GM18507 (cell line): ENCODE measurements around the gene ZFTA.

Experiments
- DNase-seq: peaks from one replicate; pipeline ENCODE4 v3.0.0; 2011; ENCODE audit warnings: low read depth; ENCODE audit not compliant: insufficient read length; ENCODE audit errors: extremely low spot score
- FAIRE-seq: peaks from 2 replicates; lab custom pipeline; 2011; peaks lifted over from hg19 to GRCh38; lab: Jason Lieb, UNC

The ZFTA gene

DNA sequence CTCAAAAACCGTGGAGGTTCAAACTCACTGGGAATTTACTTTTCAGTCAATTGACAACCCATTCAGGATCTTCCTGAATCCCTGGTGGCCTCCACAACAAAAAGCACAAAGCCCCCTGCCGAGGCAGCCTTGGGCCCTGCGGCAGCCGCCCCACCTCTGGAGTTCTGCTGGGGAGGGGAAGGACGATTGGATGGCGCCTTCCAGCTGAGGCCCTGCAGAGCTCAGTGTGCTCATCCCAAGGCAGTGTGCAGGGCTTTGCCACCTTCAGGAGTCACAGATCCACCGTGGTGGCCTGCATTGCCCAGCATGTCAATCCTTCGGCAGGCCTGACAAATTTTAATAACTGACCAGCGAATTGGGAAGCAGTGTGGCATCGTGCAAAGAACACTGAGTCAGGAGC is 7.4 kb downstream of the ZFTA start:
- no peak for FAIRE-seq
- DNase-seq = no peak

DNA sequence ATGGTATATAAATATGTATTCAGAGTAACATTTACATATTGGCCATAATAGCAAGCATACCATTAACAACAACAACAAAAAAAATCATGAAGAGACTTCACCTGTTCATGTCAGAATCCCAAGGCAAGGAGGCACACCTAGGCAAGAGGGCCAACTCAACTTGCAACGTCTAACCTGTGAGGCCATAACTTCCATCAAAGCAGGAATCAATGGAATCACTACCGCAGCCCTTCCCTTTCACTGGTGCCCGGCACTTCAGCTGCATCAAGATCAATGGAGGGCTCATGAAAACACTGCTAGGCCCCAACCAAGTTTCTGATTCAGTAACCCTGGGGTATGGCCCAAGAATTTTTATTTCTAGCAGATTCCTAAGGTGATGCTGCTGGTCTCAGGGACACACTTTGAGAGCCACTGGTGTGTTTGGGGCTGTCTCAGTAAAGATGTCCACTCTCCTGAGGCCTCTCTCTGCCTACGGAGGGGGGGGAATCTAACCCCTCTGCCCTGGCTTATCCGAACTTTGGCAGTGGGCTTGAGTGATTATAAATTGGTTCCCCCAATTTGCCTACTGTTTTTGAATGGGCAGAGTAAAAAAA is 8.0 kb downstream of the ZFTA start:
- FAIRE-seq = no peak

DNA sequence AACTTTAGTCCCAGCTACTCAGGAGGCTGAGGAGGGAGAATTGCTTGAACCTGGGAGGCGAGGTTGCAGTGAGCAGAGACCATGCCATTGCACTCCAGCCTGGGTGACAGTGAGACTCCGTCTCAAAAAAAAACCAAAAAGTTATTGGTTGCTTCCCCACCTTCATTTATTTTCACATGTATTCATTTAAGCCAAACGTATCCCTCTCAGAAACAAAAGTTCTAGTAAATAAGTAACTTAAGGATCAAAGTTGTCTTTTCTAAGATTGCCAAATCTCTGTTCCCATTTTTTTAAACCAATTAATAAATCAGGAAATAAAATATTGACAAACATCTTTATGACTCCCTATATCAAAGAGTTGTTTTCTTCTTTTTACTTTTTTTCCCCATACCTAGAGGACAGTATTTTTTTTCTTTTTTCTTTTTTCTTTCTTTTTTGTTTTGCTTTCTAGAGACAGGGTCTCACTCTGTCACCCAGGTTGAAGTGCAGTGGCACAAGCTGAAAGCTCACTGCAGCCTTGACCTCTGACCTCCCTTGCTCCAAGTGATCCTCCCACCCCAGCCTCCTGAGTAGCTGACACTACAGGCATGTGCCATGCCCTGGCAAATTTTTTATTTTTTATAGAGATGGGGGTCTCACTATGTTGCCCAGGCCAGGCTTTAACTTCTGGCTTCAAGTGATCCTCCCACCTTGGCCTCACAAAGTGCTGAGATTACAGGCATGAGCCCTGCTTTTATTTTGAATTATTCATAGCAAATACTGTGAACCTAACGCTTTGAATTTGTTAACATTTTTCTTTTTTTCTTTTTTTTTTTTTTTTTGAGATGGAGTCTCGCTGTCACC is 11.4 kb downstream of the ZFTA start:
- DNase-seq (no peak), FAIRE-seq (no peak)

More for the DNA sequence above, 8.0 kb downstream of the ZFTA start:
- no peak for DNase-seq

GRCh38 chr11:63749624-63750023 is 19.0 kb downstream of the ZFTA start:
- FAIRE-seq (no peak), DNase-seq (no peak)

DNA sequence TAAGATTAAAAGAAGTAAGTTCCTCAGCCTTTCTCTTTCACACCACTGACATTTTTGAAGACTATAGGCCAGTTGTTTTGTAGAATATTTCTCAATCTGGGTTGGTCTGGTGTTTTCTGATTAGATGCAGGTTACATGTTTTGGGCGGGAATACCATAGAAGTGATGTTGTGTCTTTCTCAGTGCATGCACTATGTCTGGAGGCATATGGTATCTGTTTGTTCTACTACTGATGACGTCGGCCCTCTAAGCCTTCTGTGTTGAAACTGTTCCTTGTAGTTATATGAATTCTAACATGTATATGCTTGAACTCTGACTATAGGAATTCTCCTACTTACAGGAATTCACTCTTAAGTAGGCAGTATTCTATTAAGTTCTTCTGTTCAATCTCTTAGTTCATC is 21.6 kb downstream of the ZFTA start:
- FAIRE-seq (no peak), DNase-seq (no peak)

- FAIRE-seq = no peak
- DNase-seq = no peak
Measured at GRCh38 chr11:63745304-63746170, 23.0 kb downstream of the ZFTA start.

DNA sequence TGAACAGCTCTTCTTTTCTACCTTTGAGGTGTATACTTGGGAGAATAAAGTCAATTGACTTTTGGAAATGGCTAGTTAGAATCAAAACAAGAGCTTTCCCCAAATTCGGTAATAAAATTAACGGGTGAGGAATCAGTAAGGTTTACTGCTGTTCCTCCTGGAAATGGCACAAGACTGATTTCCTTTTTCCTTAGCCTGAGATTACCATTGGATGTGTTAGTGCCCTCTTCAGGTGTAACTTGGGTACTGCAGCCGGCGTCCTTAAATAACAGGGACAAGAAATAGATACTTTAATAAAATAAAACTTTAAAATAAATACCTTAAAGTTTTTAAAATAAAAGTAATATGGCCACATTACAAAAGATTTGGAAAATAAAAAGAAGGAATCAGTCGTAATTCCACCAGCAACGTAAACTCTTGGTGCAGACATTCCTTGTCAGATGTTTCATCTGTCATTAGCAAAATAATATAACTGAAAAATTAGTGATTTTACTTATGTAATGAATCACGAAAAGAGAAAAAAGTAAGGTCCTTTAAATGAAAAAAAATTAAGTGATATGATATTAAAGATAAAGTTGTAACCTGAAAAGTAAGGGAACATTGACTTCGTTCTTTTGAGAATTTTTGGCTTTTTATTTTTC is 29.7 kb downstream of the ZFTA start:
- DNase-seq (no peak), FAIRE-seq (peak; percentile 5)

DNA sequence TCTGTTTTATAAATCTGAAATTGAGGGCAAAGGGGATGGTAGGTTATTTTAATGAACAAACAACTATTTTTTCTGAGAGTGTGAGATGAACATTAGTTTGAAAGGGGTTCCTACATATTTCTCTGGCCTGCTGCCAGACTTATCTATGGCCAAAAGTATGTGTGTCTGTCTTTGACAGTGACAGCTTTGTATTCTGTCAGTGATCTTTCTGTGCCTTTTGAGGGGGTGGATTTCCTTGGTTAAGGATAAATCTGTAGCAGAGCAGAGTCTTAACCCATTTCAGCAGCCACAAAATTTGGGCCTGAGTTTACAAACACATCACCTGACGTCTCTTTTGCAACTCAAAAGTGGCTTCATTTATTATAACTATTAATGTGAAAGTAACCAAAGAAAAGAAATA is 30.9 kb downstream of the ZFTA start:
- DNase-seq (no peak), FAIRE-seq (no peak)

DNA sequence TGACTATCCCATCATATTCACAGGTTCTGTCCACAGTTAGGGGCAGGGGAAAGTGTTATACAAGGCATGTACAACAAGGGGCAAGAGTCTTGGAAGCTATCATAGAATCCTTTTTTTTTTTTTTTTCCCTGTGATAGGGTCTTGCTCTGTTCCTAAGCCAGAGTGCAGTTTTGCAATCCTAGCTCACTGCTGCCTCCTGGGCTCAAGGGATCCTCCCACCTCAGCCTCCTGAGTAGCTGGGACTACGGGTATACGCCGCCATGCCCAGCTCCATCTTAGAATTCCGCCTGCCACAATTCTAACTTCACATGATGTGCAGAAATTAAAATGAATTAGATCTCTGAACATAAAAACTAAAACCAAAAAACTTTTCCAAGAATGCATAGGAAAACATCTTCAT is 31.7 kb downstream of the ZFTA start:
- DNase-seq (no peak), FAIRE-seq (no peak)

- FAIRE-seq = no peak
- no peak for DNase-seq
Measured at GRCh38 chr11:63729326-63729725, 39.2 kb downstream of the ZFTA start.

DNA sequence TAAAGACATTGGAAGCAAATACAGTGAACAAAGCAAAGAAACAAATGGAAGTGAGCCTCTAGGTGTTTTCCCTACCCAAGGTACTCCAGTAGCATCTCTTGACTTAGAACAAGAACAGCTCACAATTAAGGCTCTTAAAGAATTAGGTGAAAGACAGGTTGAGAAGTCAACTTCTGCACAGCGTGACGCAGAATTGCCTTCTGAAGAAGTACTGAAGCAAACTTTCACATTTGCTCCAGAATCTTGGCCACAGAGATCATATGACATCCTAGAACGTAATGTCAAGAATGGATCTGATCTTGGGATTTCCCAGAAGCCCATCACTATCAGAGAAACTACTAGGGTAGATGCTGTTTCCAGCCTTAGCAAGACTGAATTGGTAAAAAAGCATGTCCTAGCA is 48.0 kb downstream of the ZFTA start:
- DNase-seq (no peak), FAIRE-seq (no peak)

DNA sequence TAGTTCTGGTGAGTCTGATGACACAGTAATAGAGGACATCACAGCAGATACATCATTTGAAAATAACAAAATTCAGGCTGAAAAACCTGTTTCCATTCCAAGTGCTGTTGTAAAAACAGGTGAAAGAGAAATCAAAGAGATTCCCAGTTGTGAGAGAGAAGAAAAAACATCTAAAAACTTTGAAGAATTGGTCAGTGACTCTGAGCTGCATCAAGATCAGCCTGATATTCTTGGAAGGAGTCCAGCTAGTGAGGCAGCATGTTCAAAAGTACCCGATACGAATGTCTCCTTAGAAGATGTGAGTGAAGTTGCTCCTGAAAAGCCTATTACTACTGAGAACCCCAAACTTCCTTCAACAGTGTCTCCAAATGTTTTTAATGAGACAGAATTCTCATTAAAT is 48.6 kb downstream of the ZFTA start:
- DNase-seq = no peak
- FAIRE-seq = no peak

GRCh38 chr11:63719001-63719400 is 49.6 kb downstream of the ZFTA start:
- DNase-seq (no peak), FAIRE-seq (no peak)
